GM23338 (cell line): ENCODE results near the gene GTF3C5. TPM values are rescaled to one million over a fixed set of nuclear protein-coding genes. Genes with fewer than 3 reads are reported as not detected.

Experiments
- ATAC-seq: fragments of 200-7000 bp; cut with Tn5 transposase; 3 replicates; pipeline ENCODE4 v1.9.1; 2020
- DNase-seq: peaks from one replicate; pipeline ENCODE4 v3.0.0-alpha.2; 2015; ENCODE audit warnings: low spot score
- H2AFZ ChIP-seq: fragments of 200-600 bp; sonication (generic); 2 replicates; pipeline ENCODE4 v1.8.0; 2016; ENCODE audit warnings: antibody characterized with exemption, mild to moderate bottlenecking, moderate library complexity
- H3F3A ChIP-seq: fragments of 200-600 bp; sonication (generic); replicated peaks from 2 replicates; pipeline ENCODE4 v1.8.0; 2017; ENCODE audit warnings: antibody characterized with exemption, mixed run types, low read depth
- H3K27ac ChIP-seq: fragments of 200-600 bp; sonication (generic); 2 replicates; pipeline ENCODE4 v1.6.1; 2016; ENCODE audit warnings: low read depth
- H3K27me3 ChIP-seq: fragments of 200-600 bp; sonication (generic); 2 replicates; pipeline ENCODE4 v1.8.0; 2016; ENCODE audit warnings: mild to moderate bottlenecking, mixed run types, moderate library complexity; ENCODE audit not compliant: insufficient read depth
- H3K36me3 ChIP-seq: fragments of 200-600 bp; sonication (generic); 2 replicates; pipeline ENCODE4 v1.8.0; 2016; ENCODE audit warnings: mild to moderate bottlenecking; ENCODE audit not compliant: insufficient read depth
- H3K4me1 ChIP-seq: fragments of 200-600 bp; sonication (generic); 2 replicates; pipeline ENCODE4 v1.8.0; 2016; ENCODE audit warnings: mild to moderate bottlenecking, moderate library complexity; ENCODE audit not compliant: insufficient read depth
- H3K4me2 ChIP-seq: fragments of 200-600 bp; sonication (generic); 2 replicates; pipeline ENCODE4 v1.7.1; 2017; ENCODE audit warnings: mixed run types
- H3K4me3 ChIP-seq: fragments of 200-600 bp; sonication (generic); 2 replicates; pipeline ENCODE4 v1.6.1; 2016; ENCODE audit warnings: mixed run types
- H3K79me2 ChIP-seq: fragments of 200-600 bp; sonication (generic); replicated peaks from 2 replicates; pipeline ENCODE4 v1.8.0; 2017; ENCODE audit warnings: mild to moderate bottlenecking; ENCODE audit not compliant: insufficient read depth
- H3K9me2 ChIP-seq: fragments of 200-600 bp; sonication (generic); 2 replicates; pipeline ENCODE4 v1.8.0; 2017; ENCODE audit not compliant: insufficient read depth
- H4K20me1 ChIP-seq: fragments of 200-600 bp; sonication (generic); replicated peaks from 2 replicates; pipeline ENCODE4 v1.8.0; 2017; ENCODE audit warnings: mild to moderate bottlenecking; ENCODE audit not compliant: insufficient read depth
- H3K27ac Mint-ChIP-seq: 2 replicates; pipeline ENCODE4 v1.8.0; 2020; ENCODE audit warnings: inconsistent platforms, mild to moderate bottlenecking, moderate library complexity, mixed read lengths
- H3K27me3 Mint-ChIP-seq: 3 replicates; pipeline ENCODE4 v1.8.0; 2022; ENCODE audit warnings: low read depth, mild to moderate bottlenecking, moderate library complexity, mixed read lengths, inconsistent platforms; ENCODE audit not compliant: insufficient read depth, poor library complexity
- H3K36me3 Mint-ChIP-seq: 3 replicates; pipeline ENCODE4 v1.8.0; 2021; ENCODE audit warnings: low read depth, mild to moderate bottlenecking, inconsistent platforms, moderate library complexity, mixed read lengths
- H3K4me1 Mint-ChIP-seq: 3 replicates; pipeline ENCODE4 v1.8.0; 2020; ENCODE audit warnings: mild to moderate bottlenecking, inconsistent platforms, mixed read lengths
- H3K4me3 Mint-ChIP-seq: 3 replicates; pipeline ENCODE4 v1.8.0; 2021; ENCODE audit warnings: moderate library complexity, mild to moderate bottlenecking, inconsistent platforms, mixed read lengths
- H3K9me3 Mint-ChIP-seq: 3 replicates; pipeline ENCODE4 v1.8.0; 2020; ENCODE audit warnings: moderate library complexity, mild to moderate bottlenecking, inconsistent platforms, mixed read lengths
- EZH2 ChIP-seq: fragments of 200-600 bp; sonication (generic); IDR thresholded peaks from one replicate; pipeline ENCODE4 v1.8.0; 2017; ENCODE audit warnings: antibody characterized with exemption, mild to moderate bottlenecking, low read depth; ENCODE audit not compliant: unreplicated experiment
- JUNB ChIP-seq: IDR thresholded peaks from one replicate; pipeline ENCODE4 v1.6.1; 2016; ENCODE audit warnings: antibody characterized with exemption; ENCODE audit not compliant: unreplicated experiment
- POLR2AphosphoS5 ChIP-seq: IDR thresholded peaks from 2 replicates; pipeline ENCODE4 v1.6.1; 2016; ENCODE audit warnings: antibody characterized with exemption, low read depth
- ZNF331 ChIP-seq: fragments of 250-450 bp; sonication (Bioruptor Pico); IDR thresholded peaks from 2 replicates; pipeline ENCODE4 v1.5.0; 2020; ENCODE audit warnings: low read depth, mild to moderate bottlenecking, moderate library complexity
- polyA plus RNA-seq: library from polyadenylated mRNA; unstranded; fragments of >200 nt; fragmentation: Nextera tagmentation; extraction: Ambion mirVana; gene quantifications from 2 replicates; pipeline ENCODE4 v1.2.1, GENCODE V29; 2016
- total RNA-seq: library from RNA; depleted of rRNA; stranded (reverse); fragments of >200 nt; shearing (Covaris generic); gene quantifications from 2 replicates; pipeline ENCODE4 v1.2.3, GENCODE V29; 2014
- TF ChIP-seq, protein P1 (sequence below): IDR thresholded peaks from one replicate; pipeline ENCODE4 v1.6.1; 2018; ENCODE audit warnings: antibody characterized with exemption; ENCODE audit not compliant: unreplicated experiment
- TF ChIP-seq, protein P2 (sequence below): IDR thresholded peaks from 2 replicates; pipeline ENCODE4 v1.6.1; 2016; ENCODE audit warnings: antibody characterized with exemption

The GTF3C5 gene
- total and polyA plus RNA-seq, 2 experiments from 2014 or later: 46.0 to 78.8 TPM

DNA sequence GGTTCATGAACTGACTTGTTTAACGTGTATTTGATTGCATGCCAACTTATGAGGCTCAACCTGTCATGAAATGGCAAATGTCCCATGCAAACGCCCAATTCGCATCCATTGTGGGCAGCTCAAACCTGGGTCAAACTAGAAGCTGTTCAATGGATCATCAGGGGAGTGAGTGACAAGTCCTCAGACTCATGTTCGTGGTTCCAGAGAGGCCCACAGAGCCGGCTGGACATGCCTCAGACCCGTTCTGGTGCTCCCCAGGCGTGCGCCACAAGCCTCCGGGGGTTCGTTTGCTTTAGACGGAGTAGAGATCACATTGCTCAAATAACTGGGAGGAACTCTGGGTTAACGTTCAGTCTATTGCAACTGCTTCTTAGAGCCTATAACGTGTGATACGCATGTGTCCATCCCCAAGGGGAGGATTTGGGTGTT lies 37.3 kb upstream of the GTF3C5 start:
- no peaks in the 10 kb centered on the region for H3K9me3 Mint-ChIP-seq
- Histone ChIP-seq H2AFZ (peak overlapping the region; percentile 85), H3K36me3 (no peaks in the 10 kb centered on the region), H3K27me3 (no peaks in the 10 kb centered on the region), H3K4me3 (no peak overlapping the region), H3K4me2 (0 out of 2 replicates have a peak overlapping the region, but pooled peaks have one; percentile 60), H3K4me1 (peaks cover 13% of the 10 kb centered on the region; the same call in 1 of the 2 replicates), H3K27ac (no peak overlapping the region), H4K20me1 (no peaks in the 10 kb centered on the region), H3K9me2 (no peaks in the 10 kb centered on the region), H3K79me2 (no peaks in the 10 kb centered on the region), H3F3A (no peaks in the 10 kb centered on the region)
- DNase-seq (no peak), ATAC-seq (no peak)
- no peak for TF ChIP-seq JUNB
- no peak for TF ChIP-seq POLR2AphosphoS5
- H3K27ac Mint-ChIP-seq: no peak overlapping the region
- no peak overlapping the region for H3K4me3 Mint-ChIP-seq
- peaks cover 13% of the 10 kb centered on the region for H3K27me3 Mint-ChIP-seq
- peaks cover 30% of the 10 kb centered on the region for H3K4me1 Mint-ChIP-seq
- H3K36me3 Mint-ChIP-seq: no peaks in the 10 kb centered on the region; the same call in 2 of the 3 replicates

DNA sequence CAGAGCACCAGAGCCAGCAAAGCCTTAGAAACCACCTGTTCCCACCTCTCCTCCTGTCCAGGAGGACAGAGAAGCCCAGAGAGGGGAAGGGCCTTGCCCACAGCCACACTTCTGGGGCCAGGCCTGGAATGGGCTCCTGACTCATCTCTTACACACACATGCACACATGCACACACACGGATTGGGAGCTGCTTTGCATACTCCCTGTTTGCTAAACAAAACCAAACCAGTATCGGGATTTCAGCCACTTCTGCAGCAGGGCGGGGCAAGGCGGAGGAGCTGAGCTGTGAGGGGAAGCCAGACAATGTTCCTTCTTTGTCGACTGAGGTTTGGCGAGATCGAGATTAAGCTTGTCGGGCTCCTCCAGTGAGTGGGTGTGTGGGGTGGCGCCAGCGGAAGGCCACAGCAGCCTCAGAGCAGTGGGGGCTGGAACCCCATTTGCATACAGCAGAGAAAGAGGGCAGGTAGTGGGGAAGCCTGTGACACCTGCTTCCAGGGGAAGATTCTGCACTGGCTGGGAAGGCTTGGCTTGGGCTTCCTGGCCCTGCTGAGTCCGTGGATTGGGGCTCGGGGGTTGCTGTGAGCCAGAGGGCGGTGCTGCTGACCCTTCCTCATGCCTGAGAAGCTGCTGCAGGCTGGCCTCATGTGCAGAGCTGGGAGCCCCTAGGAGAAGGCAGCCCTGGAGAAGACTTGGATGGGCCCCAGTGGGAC lies 36.2 kb upstream of the GTF3C5 start:
- Mint-ChIP-seq H3K4me1 (peaks cover 30% of the 10 kb centered on the region), H3K4me3 (no peak overlapping the region), H3K27me3 (peaks cover 13% of the 10 kb centered on the region), H3K27ac (no peak overlapping the region; the same call in 1 of the 2 replicates), H3K36me3 (no peaks in the 10 kb centered on the region; the same call in 2 of the 3 replicates), H3K9me3 (no peaks in the 10 kb centered on the region)
- Histone ChIP-seq H3K27ac (no peak overlapping the region), H4K20me1 (no peaks in the 10 kb centered on the region), H3K36me3 (no peaks in the 10 kb centered on the region), H3K9me2 (no peaks in the 10 kb centered on the region), H3K4me1 (peaks cover 13% of the 10 kb centered on the region; the same call in 1 of the 2 replicates), H3K79me2 (no peaks in the 10 kb centered on the region), H2AFZ (peak overlapping the region; percentile 85), H3K27me3 (no peaks in the 10 kb centered on the region), H3K4me3 (no peak overlapping the region), H3F3A (no peaks in the 10 kb centered on the region), H3K4me2 (peak overlapping the region; percentile 60; the same call in 1 of the 2 replicates)
- peak; percentile 19 for DNase-seq
- ATAC-seq: peak; percentile 41
- TF ChIP-seq, protein P1, sequence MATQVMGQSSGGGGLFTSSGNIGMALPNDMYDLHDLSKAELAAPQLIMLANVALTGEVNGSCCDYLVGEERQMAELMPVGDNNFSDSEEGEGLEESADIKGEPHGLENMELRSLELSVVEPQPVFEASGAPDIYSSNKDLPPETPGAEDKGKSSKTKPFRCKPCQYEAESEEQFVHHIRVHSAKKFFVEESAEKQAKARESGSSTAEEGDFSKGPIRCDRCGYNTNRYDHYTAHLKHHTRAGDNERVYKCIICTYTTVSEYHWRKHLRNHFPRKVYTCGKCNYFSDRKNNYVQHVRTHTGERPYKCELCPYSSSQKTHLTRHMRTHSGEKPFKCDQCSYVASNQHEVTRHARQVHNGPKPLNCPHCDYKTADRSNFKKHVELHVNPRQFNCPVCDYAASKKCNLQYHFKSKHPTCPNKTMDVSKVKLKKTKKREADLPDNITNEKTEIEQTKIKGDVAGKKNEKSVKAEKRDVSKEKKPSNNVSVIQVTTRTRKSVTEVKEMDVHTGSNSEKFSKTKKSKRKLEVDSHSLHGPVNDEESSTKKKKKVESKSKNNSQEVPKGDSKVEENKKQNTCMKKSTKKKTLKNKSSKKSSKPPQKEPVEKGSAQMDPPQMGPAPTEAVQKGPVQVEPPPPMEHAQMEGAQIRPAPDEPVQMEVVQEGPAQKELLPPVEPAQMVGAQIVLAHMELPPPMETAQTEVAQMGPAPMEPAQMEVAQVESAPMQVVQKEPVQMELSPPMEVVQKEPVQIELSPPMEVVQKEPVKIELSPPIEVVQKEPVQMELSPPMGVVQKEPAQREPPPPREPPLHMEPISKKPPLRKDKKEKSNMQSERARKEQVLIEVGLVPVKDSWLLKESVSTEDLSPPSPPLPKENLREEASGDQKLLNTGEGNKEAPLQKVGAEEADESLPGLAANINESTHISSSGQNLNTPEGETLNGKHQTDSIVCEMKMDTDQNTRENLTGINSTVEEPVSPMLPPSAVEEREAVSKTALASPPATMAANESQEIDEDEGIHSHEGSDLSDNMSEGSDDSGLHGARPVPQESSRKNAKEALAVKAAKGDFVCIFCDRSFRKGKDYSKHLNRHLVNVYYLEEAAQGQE: no peak
- TF ChIP-seq EZH2 (no peak), POLR2AphosphoS5 (no peak), ZNF331 (CRISPR knock-in tag) (no peak)

DNA sequence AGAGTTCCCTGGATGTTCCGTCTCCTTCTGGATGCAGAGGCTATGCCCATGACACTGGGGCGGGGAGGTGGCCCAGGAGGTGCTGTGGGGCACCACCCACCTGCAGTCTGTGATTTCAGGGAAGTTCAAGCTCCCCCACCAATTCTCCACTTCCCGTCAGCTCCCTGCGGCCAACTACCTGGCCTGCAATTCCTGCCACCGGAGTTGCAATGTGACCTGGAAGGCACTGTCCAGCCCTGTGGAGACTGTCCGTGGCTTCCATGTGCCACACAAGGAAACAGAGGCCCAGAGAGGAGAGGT lies 35.7 kb upstream of the GTF3C5 start:
- Histone ChIP-seq H3K4me1 (peaks cover 13% of the 10 kb centered on the region; the same call in 1 of the 2 replicates), H3K79me2 (no peaks in the 10 kb centered on the region), H3K36me3 (no peaks in the 10 kb centered on the region), H4K20me1 (no peaks in the 10 kb centered on the region), H3K4me2 (no peak overlapping the region), H3F3A (no peaks in the 10 kb centered on the region), H3K27me3 (no peaks in the 10 kb centered on the region), H2AFZ (peak overlapping the region; percentile 85), H3K27ac (no peak overlapping the region), H3K4me3 (no peak overlapping the region), H3K9me2 (no peaks in the 10 kb centered on the region)
- no peak overlapping the region for H3K27ac Mint-ChIP-seq
- peaks cover 13% of the 10 kb centered on the region for H3K27me3 Mint-ChIP-seq
- no peak for TF ChIP-seq POLR2AphosphoS5
- TF ChIP-seq, protein P2, sequence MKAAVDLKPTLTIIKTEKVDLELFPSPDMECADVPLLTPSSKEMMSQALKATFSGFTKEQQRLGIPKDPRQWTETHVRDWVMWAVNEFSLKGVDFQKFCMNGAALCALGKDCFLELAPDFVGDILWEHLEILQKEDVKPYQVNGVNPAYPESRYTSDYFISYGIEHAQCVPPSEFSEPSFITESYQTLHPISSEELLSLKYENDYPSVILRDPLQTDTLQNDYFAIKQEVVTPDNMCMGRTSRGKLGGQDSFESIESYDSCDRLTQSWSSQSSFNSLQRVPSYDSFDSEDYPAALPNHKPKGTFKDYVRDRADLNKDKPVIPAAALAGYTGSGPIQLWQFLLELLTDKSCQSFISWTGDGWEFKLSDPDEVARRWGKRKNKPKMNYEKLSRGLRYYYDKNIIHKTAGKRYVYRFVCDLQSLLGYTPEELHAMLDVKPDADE: no peak
- no peaks in the 10 kb centered on the region for H3K9me3 Mint-ChIP-seq
- no peak overlapping the region for H3K4me3 Mint-ChIP-seq
- DNase-seq (no peak), ATAC-seq (no peak)
- peaks cover 29% of the 10 kb centered on the region for H3K4me1 Mint-ChIP-seq
- no peaks in the 10 kb centered on the region; the same call in 2 of the 3 replicates for H3K36me3 Mint-ChIP-seq
